ENCODE data around the gene CALR.

The CALR gene

GRCh38 chr19:12984143-12984627 is 45.8 kb downstream of the CALR start:
- TF ChIP-seq HDGF (IDR thresholded peaks at IDR 0.05; ENCODE audit: borderline replicate concordance), result no peak
- no peak for TF ChIP-seq NFRKB (IDR thresholded peaks at IDR 0.05)
- no peak for TF ChIP-seq PKNOX1 (IDR thresholded peaks at IDR 0.05)
- TF ChIP-seq SP1 (IDR thresholded peaks at IDR 0.05), result no peak
- TF ChIP-seq CTBP1 (IDR thresholded peaks at IDR 0.05; ENCODE audit: borderline replicate concordance), result no peak
- TF ChIP-seq L3MBTL2 (conservative IDR thresholded peaks at IDR 0.05), result no peak
- TF ChIP-seq FOXK2 (IDR thresholded peaks at IDR 0.05), result no peak
- CTCF ChIA-PET, result interaction anchor here (0.6 to 2.1 kb wide), 4 partner anchors 49 to 95 kb away, joined by 3 to 11 read pairs (median 4); no protein-coding TSS in a partner anchor
- DNase-seq (ENCODE audit: extremely low spot score), result no peak
- POLR2A ChIA-PET, result interaction anchor here (1.0 kb wide), 1 partner anchor 77 kb away, joined by 4 read pairs; no protein-coding TSS in a partner anchor

- TF ChIP-seq ARNT (IDR thresholded peaks at IDR 0.05) (no peak), PKNOX1 (IDR thresholded peaks at IDR 0.05) (no peak), ELF4 (IDR thresholded peaks at IDR 0.05) (no peak), TARDBP (IDR thresholded peaks at IDR 0.05) (no peak), ZNF384 (IDR thresholded peaks at IDR 0.05) (no peak), HDGF (IDR thresholded peaks at IDR 0.05; ENCODE audit: borderline replicate concordance) (no peak), L3MBTL2 (conservative IDR thresholded peaks at IDR 0.05) (no peak), SUZ12 (IDR thresholded peaks at IDR 0.05) (no peak), FOXA1 (IDR thresholded peaks at IDR 0.05) (no peak), CTBP1 (IDR thresholded peaks at IDR 0.05; ENCODE audit: borderline replicate concordance) (no peak), BHLHE40 (IDR thresholded peaks at IDR 0.05; ENCODE audit: borderline replicate concordance) (no peak), NFRKB (IDR thresholded peaks at IDR 0.05) (no peak), FOXK2 (IDR thresholded peaks at IDR 0.05) (no peak), LEF1 (IDR thresholded peaks at IDR 0.05; ENCODE audit: borderline replicate concordance) (no peak), FOXM1 (IDR thresholded peaks at IDR 0.05; ENCODE audit: borderline replicate concordance) (no peak), SP1 (IDR thresholded peaks at IDR 0.05) (no peak)
- POLR2A ChIA-PET, result interaction anchor here (1.0 to 1.3 kb wide), 2 partner anchors 49 to 70 kb away, joined by 3 read pairs; no protein-coding TSS in a partner anchor
- DNase-seq (ENCODE audit: extremely low spot score), result no peak
- CTCF ChIA-PET, result interaction anchor here (0.6 to 1.2 kb wide), 4 partner anchors 19 to 149 kb away, joined by 3 to 8 read pairs (median 3); no protein-coding TSS in a partner anchor
These were observed 46.3 kb downstream of the CALR start for GRCh38 chr19:12984683-12985048.

GRCh38 chr19:12985049-12985776 is 46.8 kb downstream of the CALR start:
- ChIA-PET CTCF (interaction anchor here (0.6 to 1.2 kb wide), 6 partner anchors 20 to 149 kb away, joined by 3 to 8 read pairs (median 3); no protein-coding TSS in a partner anchor), POLR2A (interaction anchor here (0.7 to 1.3 kb wide), 3 partner anchors 48 to 107 kb away, joined by 3 read pairs; no protein-coding TSS in a partner anchor)
- no peak for TF ChIP-seq BHLHE40 (IDR thresholded peaks at IDR 0.05; ENCODE audit: borderline replicate concordance)
- no peak for TF ChIP-seq SUZ12 (IDR thresholded peaks at IDR 0.05)
- no peak for TF ChIP-seq FOXA1 (IDR thresholded peaks at IDR 0.05)
- no peak for TF ChIP-seq NFRKB (IDR thresholded peaks at IDR 0.05)
- TF ChIP-seq FOXK2 (IDR thresholded peaks at IDR 0.05), result no peak
- TF ChIP-seq PKNOX1 (IDR thresholded peaks at IDR 0.05), result no peak
- no peak for TF ChIP-seq LEF1 (IDR thresholded peaks at IDR 0.05; ENCODE audit: borderline replicate concordance)
- DNase-seq (ENCODE audit: extremely low spot score), result no peak

GRCh38 chr19:12986726-12987125 is 48.3 kb downstream of the CALR start:
- ChIA-PET CTCF (interaction anchor here (0.5 kb wide), 1 partner anchor 67 kb away, joined by 3 read pairs; no protein-coding TSS in a partner anchor), POLR2A (no interaction called here)
- DNase-seq (ENCODE audit: extremely low spot score), result no peak
- no peak for TF ChIP-seq TARDBP (IDR thresholded peaks at IDR 0.05)
- TF ChIP-seq CTBP1 (IDR thresholded peaks at IDR 0.05; ENCODE audit: borderline replicate concordance), result no peak

GRCh38 chr19:12987190-12987589 is 48.8 kb downstream of the CALR start:
- TF ChIP-seq HDGF (IDR thresholded peaks at IDR 0.05; ENCODE audit: borderline replicate concordance), result no peak
- TF ChIP-seq ELF4 (IDR thresholded peaks at IDR 0.05), result no peak
- TF ChIP-seq ARNT (IDR thresholded peaks at IDR 0.05), result no peak
- no peak for TF ChIP-seq LEF1 (IDR thresholded peaks at IDR 0.05; ENCODE audit: borderline replicate concordance)
- TF ChIP-seq FOXK2 (IDR thresholded peaks at IDR 0.05), result no peak
- no peak for TF ChIP-seq FOXM1 (IDR thresholded peaks at IDR 0.05; ENCODE audit: borderline replicate concordance)
- TF ChIP-seq SUZ12 (IDR thresholded peaks at IDR 0.05), result no peak
- no peak for TF ChIP-seq SP1 (IDR thresholded peaks at IDR 0.05)
- no peak for TF ChIP-seq CTBP1 (IDR thresholded peaks at IDR 0.05; ENCODE audit: borderline replicate concordance)
- TF ChIP-seq PKNOX1 (IDR thresholded peaks at IDR 0.05), result no peak
- TF ChIP-seq BHLHE40 (IDR thresholded peaks at IDR 0.05; ENCODE audit: borderline replicate concordance), result no peak
- no peak for TF ChIP-seq ZNF384 (IDR thresholded peaks at IDR 0.05)
- TF ChIP-seq TARDBP (IDR thresholded peaks at IDR 0.05), result no peak
- no peak for TF ChIP-seq L3MBTL2 (conservative IDR thresholded peaks at IDR 0.05)
- TF ChIP-seq FOXA1 (IDR thresholded peaks at IDR 0.05), result no peak
- TF ChIP-seq NFRKB (IDR thresholded peaks at IDR 0.05), result no peak
- ChIA-PET POLR2A (no interaction called here), CTCF (no interaction called here)
- no peak for DNase-seq (ENCODE audit: extremely low spot score)
